Measurements from ENCODE around the gene WNT6.
A peak's percentile ranks its signal among the peaks of the same experiment; 100 is the strongest.
"Not testable (repeated sequence)": the region's sequence is repeated elsewhere in the genome, so short reads cannot be mapped to it uniquely, and the experiment has no call there.

The WNT6 gene

GRCh38 chr2:218830526-218831306 is 28.9 kb upstream of the WNT6 start:
- DNase-seq = no peak

- no peak for DNase-seq
These were observed 28.1 kb upstream of the WNT6 start, which contains the start of gene PRKAG3 for GRCh38 chr2:218831378-218831990. Gene PRKAG3 (minus strand): TSS chr2:218831803.

GRCh38 chr2:218832081-218832480 is 27.5 kb upstream of the WNT6 start:
- DNase-seq = no peak

GRCh38 chr2:218832520-218832919 is 27.1 kb upstream of the WNT6 start:
- DNase-seq = no peak

GRCh38 chr2:218833023-218833609 is 26.5 kb upstream of the WNT6 start:
- no peak for DNase-seq

- DNase-seq = no peak
These were observed 24.9 kb upstream of the WNT6 start for GRCh38 chr2:218834685-218835084.

- no peak for DNase-seq
These were observed 22.1 kb upstream of the WNT6 start for GRCh38 chr2:218837495-218837894.

- DNase-seq = no peak
These were observed 20.2 kb upstream of the WNT6 start for GRCh38 chr2:218839430-218839829.

GRCh38 chr2:218839888-218840287 is 19.7 kb upstream of the WNT6 start:
- no peak for DNase-seq

GRCh38 chr2:218844334-218844733 is 15.3 kb upstream of the WNT6 start:
- not testable (repeated sequence) for DNase-seq

GRCh38 chr2:218846963-218847362 is 12.6 kb upstream of the WNT6 start:
- not testable (repeated sequence) for DNase-seq

- DNase-seq = no peak
These were observed 9.9 kb upstream of the WNT6 start for GRCh38 chr2:218849721-218850120.

- DNase-seq = no peak
These were observed 8.8 kb upstream of the WNT6 start for GRCh38 chr2:218850796-218851195.

- DNase-seq = no peak
These were observed 8.3 kb upstream of the WNT6 start for GRCh38 chr2:218851286-218851685.

- peak; percentile 72 for DNase-seq
These were observed 6.5 kb upstream of the WNT6 start for GRCh38 chr2:218852911-218853667.

GRCh38 chr2:218853766-218854165 is 5.8 kb upstream of the WNT6 start:
- no peak for DNase-seq

GRCh38 chr2:218854860-218855259 is 4.7 kb upstream of the WNT6 start:
- no peak for DNase-seq

- DNase-seq = no peak
These were observed 4.1 kb upstream of the WNT6 start for GRCh38 chr2:218855305-218856166.

GRCh38 chr2:218856167-218856895 is 3.3 kb upstream of the WNT6 start:
- no peak for DNase-seq

- DNase-seq = no peak
These were observed 2.7 kb upstream of the WNT6 start for GRCh38 chr2:218856896-218857243.

- no peak for DNase-seq
These were observed 2.1 kb upstream of the WNT6 start for GRCh38 chr2:218857371-218858137.

Measured in CD4-positive, alpha-beta T cell treated with Interleukin-6 for 4 hours (primary cell).